Measurements from ENCODE around the gene GDE1.

The GDE1 gene

GRCh38 chr16:19485611-19486010, 36.3 kb downstream of the GDE1 start:
- DNase-seq: no peak

- no peak for DNase-seq
These were observed 37.8 kb downstream of the GDE1 start for GRCh38 chr16:19484096-19484495.

GRCh38 chr16:19482291-19482690, 39.6 kb downstream of the GDE1 start:
- no peak for DNase-seq

- no peak for DNase-seq
These were observed 40.1 kb downstream of the GDE1 start for GRCh38 chr16:19481769-19482168.

- DNase-seq: no peak
These were observed 40.6 kb downstream of the GDE1 start for GRCh38 chr16:19481296-19481695.

GRCh38 chr16:19479302-19479721, 42.6 kb downstream of the GDE1 start:
- DNase-seq: no peak

- no peak for DNase-seq
These were observed 43.4 kb downstream of the GDE1 start for GRCh38 chr16:19478505-19478904.

- no peak for DNase-seq
These were observed 47.3 kb downstream of the GDE1 start for GRCh38 chr16:19474617-19475016.

GRCh38 chr16:19472482-19472881, 49.4 kb downstream of the GDE1 start:
- DNase-seq: no peak

- no peak for DNase-seq
These were observed 53.6 kb downstream of the GDE1 start for GRCh38 chr16:19468300-19468699.

GRCh38 chr16:19463468-19464315, 58.2 kb downstream of the GDE1 start:
- no peak for DNase-seq

- DNase-seq: no peak
These were observed 61.5 kb downstream of the GDE1 start for GRCh38 chr16:19460397-19460796.

- no peak for DNase-seq
These were observed 63.0 kb downstream of the GDE1 start for GRCh38 chr16:19458722-19459379.

Data from stimulated activated naive CD4-positive, alpha-beta T cell (primary cell).